Hematopoietic multipotent progenitor cell treated with erythropoietin and hydrocortisone succinate and interleukin-3 and kit ligand, for 8 days (in vitro differentiated cells): ENCODE data around the gene CACNB4.

Source experiments
- DNase-seq: peaks from one replicate; pipeline ENCODE4 v3.0.0-alpha.2; 2015

Gene CACNB4

GRCh38 chr2:151844211-151844896 lies 254.5 kb downstream of the CACNB4 start:
- no peak for DNase-seq

DNA sequence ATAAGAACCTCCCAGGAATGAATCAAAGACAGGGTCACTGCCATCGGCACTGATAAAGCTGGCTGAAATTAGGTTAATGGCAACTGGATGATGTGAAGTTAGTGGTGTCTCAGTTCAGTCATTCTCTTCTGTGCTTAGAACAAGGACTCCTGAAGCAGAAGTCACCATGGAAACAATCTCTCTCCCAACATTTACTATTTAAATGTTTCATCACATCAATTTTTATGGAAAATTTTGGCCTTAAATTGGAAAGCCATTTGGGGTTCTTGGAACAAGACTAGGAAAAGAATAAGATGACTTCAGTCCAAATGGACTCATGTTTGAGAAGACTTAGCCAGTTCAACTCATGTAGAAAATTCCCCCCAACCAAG lies 255.2 kb downstream of the CACNB4 start:
- DNase-seq = no peak

- DNase-seq = no peak
Observed at GRCh38 chr2:151842830-151843690, 255.8 kb downstream of the CACNB4 start.

DNA sequence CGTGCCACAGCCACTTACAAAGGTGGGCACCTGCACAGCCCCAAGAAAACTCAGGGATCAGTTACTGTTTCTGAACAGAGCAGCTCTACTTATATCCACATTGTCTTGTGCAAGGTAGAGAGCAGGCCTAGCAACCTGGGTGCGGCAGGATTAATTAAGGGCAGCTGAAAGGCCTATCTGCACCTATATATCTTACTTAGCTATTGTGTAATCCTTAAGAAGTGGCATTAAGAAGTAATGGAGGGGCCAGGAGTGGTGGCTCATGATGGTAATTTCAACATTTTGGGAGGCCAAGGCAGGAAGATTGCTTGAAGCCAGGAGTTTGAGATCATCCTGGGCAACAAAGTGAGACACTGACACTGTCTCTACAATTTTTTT lies 257.8 kb downstream of the CACNB4 start:
- DNase-seq = no peak

DNA sequence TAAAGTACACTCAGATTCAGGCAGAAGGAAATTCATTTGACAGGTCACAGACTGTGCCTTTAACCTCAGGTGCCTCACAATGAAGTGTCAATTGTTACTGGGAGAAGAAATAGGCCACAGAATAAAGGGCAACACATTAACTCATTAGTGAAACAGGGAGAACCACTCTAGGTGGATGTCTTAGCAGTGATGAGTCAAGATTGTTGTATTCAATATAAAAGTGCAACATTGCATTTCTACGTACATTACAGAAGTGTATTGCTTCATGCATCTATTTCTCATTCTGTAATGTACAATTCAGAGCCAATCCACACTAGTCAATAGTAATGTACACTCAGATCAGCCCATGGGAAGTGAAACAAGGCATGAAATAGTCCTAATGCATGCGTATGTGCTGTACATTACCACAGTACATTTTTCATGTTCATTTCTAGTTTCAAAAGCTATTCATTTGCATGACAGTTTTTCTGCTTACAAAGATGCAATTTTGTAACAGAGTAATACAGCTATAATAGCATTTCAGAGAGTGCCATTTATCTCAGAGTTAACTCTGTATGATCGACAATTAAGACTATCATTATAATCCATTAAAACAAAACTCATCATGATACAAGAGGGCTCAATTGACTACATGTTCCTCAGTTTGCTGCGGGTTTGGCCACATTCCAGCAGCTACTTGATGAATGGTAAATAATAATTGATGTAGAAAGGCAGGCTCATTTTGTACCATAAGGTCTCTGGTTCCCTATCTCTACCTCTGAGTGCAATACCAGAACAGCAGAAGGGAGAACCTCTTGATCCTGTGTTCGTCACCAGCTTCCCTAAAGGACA lies 258.4 kb downstream of the CACNB4 start:
- no peak for DNase-seq

GRCh38 chr2:151837926-151838325 lies 260.9 kb downstream of the CACNB4 start:
- DNase-seq = no peak

GRCh38 chr2:151833984-151834383 lies 264.9 kb downstream of the CACNB4 start:
- DNase-seq = no peak

DNA sequence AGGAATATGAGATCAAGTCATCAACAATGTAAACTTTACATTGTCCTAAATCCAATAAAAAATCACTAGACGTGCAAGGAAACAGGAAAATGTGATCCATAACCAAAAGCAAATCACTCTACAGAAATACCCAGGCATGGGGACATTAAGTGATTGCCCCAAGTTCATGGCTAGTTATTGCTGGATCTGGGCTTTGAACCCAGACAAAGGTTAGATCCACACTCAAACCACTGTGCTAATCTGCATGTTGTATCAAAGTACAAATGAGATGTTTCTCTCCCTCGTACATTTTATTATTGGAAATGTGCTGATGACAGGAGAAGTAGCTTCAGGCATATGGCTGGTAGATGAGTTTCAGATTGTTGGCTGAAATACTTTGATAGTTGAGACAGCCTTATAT lies 267.9 kb downstream of the CACNB4 start:
- DNase-seq = no peak

- DNase-seq = no peak
Observed at GRCh38 chr2:151828890-151829324, 269.9 kb downstream of the CACNB4 start.

GRCh38 chr2:151828143-151828889 lies 270.5 kb downstream of the CACNB4 start, which contains the start of gene ARL5A:
ARL5A (minus strand) TSS chr2:151828421; CDS start chr2:151828176, 245 bp downstream.
- peak; percentile 95 for DNase-seq

DNA sequence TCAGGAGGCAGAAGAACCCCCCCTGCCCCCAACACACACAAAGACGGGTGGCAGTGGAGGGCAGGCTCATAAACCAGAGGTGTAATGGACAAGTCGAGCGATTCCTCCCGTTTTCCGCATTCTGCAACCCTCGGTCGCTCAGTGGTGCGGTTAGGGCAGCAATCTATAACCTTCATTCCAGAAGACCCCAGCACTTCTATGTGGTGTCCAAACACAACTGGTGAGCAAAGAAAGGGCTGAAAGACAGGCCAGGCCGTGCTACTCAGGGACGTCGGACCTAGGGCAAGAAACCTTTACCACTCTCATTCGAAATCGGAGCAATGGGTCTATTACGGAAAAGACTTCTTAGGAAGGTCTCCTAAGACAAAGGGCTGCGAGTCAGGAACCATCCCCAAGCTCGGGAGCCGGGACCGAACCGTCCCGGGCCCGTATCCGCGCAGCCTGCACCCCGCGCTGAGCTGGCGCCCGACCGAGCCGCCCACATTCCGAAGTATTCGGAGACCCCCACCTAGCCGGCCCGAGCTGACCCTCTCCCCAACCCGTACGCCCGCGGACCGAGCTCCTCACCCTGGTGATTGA lies 271.2 kb downstream of the CACNB4 start:
- DNase-seq = peak; percentile 46

DNA sequence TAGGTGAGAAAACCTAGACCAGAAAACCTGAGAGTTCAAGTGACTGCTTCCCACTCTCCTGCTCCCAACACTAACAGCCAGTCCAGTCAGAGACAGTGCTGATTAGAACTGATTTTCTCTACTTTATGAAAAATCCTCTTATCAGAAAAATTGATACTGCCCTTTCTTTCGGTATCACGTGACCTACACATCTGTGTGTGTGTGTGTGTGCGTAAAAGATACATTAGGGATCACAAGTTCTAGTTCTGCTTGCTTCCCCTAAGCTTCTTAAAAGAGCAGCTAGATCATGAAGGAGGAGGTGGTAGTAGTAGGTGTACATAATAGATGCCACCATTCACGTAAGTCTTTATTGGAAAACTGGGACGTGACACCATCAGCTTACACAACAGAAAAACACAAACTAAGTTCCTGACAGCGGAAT lies 272.1 kb downstream of the CACNB4 start:
- peak; percentile 77 for DNase-seq

GRCh38 chr2:151824886-151825285 lies 274.0 kb downstream of the CACNB4 start:
- no peak for DNase-seq

DNA sequence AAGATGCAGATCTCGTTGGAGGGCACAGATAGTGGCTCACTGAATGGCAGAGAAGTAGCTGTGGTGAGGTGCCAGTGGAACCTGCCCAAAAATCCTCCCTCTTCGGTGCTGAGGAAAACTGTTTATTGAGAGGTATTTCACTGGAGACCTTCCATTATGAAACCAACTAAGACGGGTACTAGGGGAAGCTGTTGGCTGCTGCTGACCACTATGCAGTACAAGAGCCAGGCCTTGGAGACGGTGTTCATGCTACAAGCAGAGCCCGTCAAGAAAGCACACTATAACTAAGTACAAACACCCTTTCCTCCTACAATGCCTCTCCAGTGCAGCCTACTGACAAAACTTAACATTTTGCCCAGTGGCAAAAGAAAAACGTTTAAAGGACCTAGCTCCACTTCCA lies 275.2 kb downstream of the CACNB4 start:
- no peak for DNase-seq

GRCh38 chr2:151819920-151820319 lies 278.9 kb downstream of the CACNB4 start:
- no peak for DNase-seq

GRCh38 chr2:151817929-151818328 lies 280.9 kb downstream of the CACNB4 start:
- DNase-seq = no peak

DNA sequence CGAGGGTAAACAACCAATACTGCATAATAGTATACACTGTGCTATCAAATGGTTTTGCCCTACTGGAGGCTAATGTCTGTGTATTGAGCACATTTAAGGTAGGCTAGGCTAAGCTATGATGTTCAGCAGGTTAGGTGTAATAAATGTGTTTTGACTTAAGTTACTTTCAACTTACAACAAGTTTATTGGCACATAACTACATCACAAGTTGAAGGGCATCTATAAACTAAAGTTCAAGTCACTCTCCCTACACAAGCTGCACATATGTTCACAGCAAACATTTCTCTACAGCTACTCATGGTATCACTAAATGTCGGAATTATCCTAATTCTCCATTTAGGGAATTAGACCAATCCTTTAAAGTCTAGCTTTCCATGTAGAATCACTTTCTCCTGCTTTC lies 282.0 kb downstream of the CACNB4 start:
- no peak for DNase-seq

- DNase-seq = no peak
Observed at GRCh38 chr2:151815821-151816489, 282.9 kb downstream of the CACNB4 start.

GRCh38 chr2:151810489-151810888 lies 288.4 kb downstream of the CACNB4 start:
- DNase-seq = no peak

- no peak for DNase-seq
Observed at GRCh38 chr2:151809073-151809383, 289.8 kb downstream of the CACNB4 start.

DNA sequence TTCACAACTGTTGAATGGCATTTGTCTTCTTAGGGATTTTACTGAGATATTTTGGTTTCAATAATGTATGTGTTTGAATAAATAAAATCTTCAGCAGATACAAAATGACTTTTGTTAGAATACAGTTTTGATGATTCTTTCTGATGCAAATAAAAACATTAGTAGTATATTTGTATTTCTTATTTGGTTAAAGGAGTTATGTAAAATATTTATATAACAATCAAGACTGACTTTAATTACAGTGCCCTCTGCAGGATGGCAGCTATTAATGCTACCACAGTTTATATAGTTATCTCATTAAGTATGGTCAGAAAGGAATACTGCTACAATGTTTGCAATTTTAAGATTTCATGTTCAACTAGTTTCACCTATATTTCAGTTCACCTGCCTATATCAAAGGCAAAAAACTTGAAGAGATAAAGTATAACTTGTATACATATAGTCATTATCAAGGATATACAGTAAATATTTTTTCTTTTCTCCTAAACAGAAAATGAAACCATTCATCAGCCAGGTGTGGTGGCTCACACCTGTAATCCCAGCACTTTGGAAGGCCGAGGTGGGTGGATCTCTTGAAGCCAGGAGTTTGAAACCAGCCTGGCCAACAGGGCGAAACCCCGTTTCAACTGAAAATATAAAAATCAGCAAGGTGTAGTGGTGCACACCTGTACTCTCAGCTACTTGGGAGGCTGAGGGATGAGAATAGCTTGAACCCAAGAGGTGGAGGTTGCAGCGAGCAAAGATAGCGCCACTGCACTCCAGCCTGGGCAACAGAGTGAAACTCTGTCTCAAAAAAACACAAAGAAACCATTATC lies 290.4 kb downstream of the CACNB4 start:
- peak; percentile 61 for DNase-seq
